MV-4-11 (cell line): ENCODE results near the gene NKPD1.

Experiments used
- DNase-seq: peaks from one replicate; lab custom pipeline; 2025; lab: John Stamatoyannopoulos, UW

Gene NKPD1

GRCh38 chr19:45156011-45156630, 4.7 kb downstream of the NKPD1 start:
- no peak for DNase-seq

- DNase-seq: peak; percentile 92
Measured at GRCh38 chr19:45154064-45154827, 6.5 kb downstream of the NKPD1 start.

- no peak for DNase-seq
Measured at GRCh38 chr19:45153339-45154063, 7.3 kb downstream of the NKPD1 start.

- no peak for DNase-seq
Measured at GRCh38 chr19:45152504-45153338, 8.1 kb downstream of the NKPD1 start.

GRCh38 chr19:45151821-45152503, 8.8 kb downstream of the NKPD1 start:
- no peak for DNase-seq

- DNase-seq: no peak
Measured at GRCh38 chr19:45151320-45151719, 9.5 kb downstream of the NKPD1 start.

- DNase-seq: peak; percentile 39
Measured at GRCh38 chr19:45150751-45151281, 10.0 kb downstream of the NKPD1 start.

GRCh38 chr19:45150180-45150579, 10.6 kb downstream of the NKPD1 start:
- no peak for DNase-seq

GRCh38 chr19:45149129-45149528, 11.7 kb downstream of the NKPD1 start:
- no peak for DNase-seq

GRCh38 chr19:45147835-45148676, 12.7 kb downstream of the NKPD1 start:
- no peak for DNase-seq

GRCh38 chr19:45146741-45147205, 14.0 kb downstream of the NKPD1 start:
- no peak for DNase-seq

- DNase-seq: no peak
Measured at GRCh38 chr19:45146251-45146650, 14.5 kb downstream of the NKPD1 start.

GRCh38 chr19:45145270-45146189, 15.3 kb downstream of the NKPD1 start:
- no peak for DNase-seq

GRCh38 chr19:45144431-45145269, 16.1 kb downstream of the NKPD1 start:
- no peak for DNase-seq

- DNase-seq: no peak
Measured at GRCh38 chr19:45142726-45143110, 18.1 kb downstream of the NKPD1 start.

GRCh38 chr19:45142016-45142725, 18.6 kb downstream of the NKPD1 start:
- no peak for DNase-seq

- no peak for DNase-seq
Measured at GRCh38 chr19:45141203-45141900, 19.4 kb downstream of the NKPD1 start.
